GM12864 (cell line): ENCODE results near the gene TRIM50.

Experiments used
- DNase-seq: peaks from one replicate; pipeline ENCODE4 v3.0.0-alpha.2; 2011; ENCODE audit warnings: low read depth
- H3K4me3 ChIP-seq: 2 replicates; pipeline ENCODE4 v1.5.1; 2011; ENCODE audit warnings: mild to moderate bottlenecking, low read depth, low read length, control low read depth
- CTCF ChIP-seq: IDR thresholded peaks from 2 replicates; pipeline ENCODE4 v1.5.1; 2011; ENCODE audit warnings: low read depth, mild to moderate bottlenecking, moderate library complexity, low read length, control low read depth, inconsistent platforms; ENCODE audit errors: missing control alignments

The TRIM50 gene

GRCh38 chr7:73349763-73350162, 21.9 kb upstream of the TRIM50 start:
- H3K4me3 ChIP-seq, result no peak overlapping the region
- TF ChIP-seq CTCF, result no peak
- no peak for DNase-seq

- H3K4me3 ChIP-seq, result no peak overlapping the region
- no peak for DNase-seq
- TF ChIP-seq CTCF, result no peak
Measured at GRCh38 chr7:73345951-73346350, 18.1 kb upstream of the TRIM50 start.

GRCh38 chr7:73345538-73345937, 17.7 kb upstream of the TRIM50 start:
- no peak overlapping the region for H3K4me3 ChIP-seq
- no peak for TF ChIP-seq CTCF
- no peak for DNase-seq

- DNase-seq, result no peak
- no peak overlapping the region for H3K4me3 ChIP-seq
- TF ChIP-seq CTCF, result no peak
Measured at GRCh38 chr7:73343671-73344380, 15.9 kb upstream of the TRIM50 start.

GRCh38 chr7:73342645-73343044, 14.8 kb upstream of the TRIM50 start:
- no peak for TF ChIP-seq CTCF
- no peak for DNase-seq
- no peak overlapping the region for H3K4me3 ChIP-seq

- H3K4me3 ChIP-seq, result no peak overlapping the region
- no peak for DNase-seq
- TF ChIP-seq CTCF, result no peak
Measured at GRCh38 chr7:73341877-73342276, 14.0 kb upstream of the TRIM50 start.

- no peak for TF ChIP-seq CTCF
- H3K4me3 ChIP-seq, result no peak overlapping the region
Measured at GRCh38 chr7:73340514-73340913, 12.6 kb upstream of the TRIM50 start.

More at GRCh38 chr7:73340514-73340913, 12.6 kb upstream of the TRIM50 start:
- DNase-seq, result no peak
